HL-60 (cell line): ENCODE measurements around the gene STOML1.

Source experiments
- DNase-seq, 2 experiments: peaks; one replicate each; pipeline ENCODE4 v3.0.0-alpha.2; 2010 to 2020; ENCODE audit warnings: low read depth in 1 of 2, low spot score in 1 of 2
- H3K27ac ChIP-seq: fragments of 250-450 bp; sonication (Bioruptor Pico); replicated peaks from 2 replicates; pipeline ENCODE4 v1.5.1; 2020; ENCODE audit warnings: mild to moderate bottlenecking, moderate library complexity
- H3K27me3 ChIP-seq: fragments of 250-450 bp; sonication (Bioruptor Pico); 2 replicates; pipeline ENCODE4 v1.5.1; 2021; ENCODE audit warnings: mild to moderate bottlenecking, moderate library complexity; ENCODE audit not compliant: insufficient read depth, poor library complexity, severe bottlenecking
- H3K4me3 ChIP-seq: replicated peaks from 2 replicates; pipeline ENCODE4 v1.5.1; 2011; ENCODE audit warnings: mild to moderate bottlenecking, control low read depth, low read length; ENCODE audit not compliant: insufficient read depth
- GABPA ChIP-seq: IDR thresholded peaks from 2 replicates; pipeline ENCODE4 v1.6.1; 2012; ENCODE audit warnings: low read depth
- POLR2AphosphoS5 ChIP-seq: IDR thresholded peaks from 2 replicates; pipeline ENCODE4 v1.6.1; 2012; ENCODE audit warnings: low read depth
- REST ChIP-seq: IDR thresholded peaks from 2 replicates; pipeline ENCODE4 v1.6.1; 2012; ENCODE audit warnings: low read depth; ENCODE audit not compliant: insufficient replicate concordance
- SPI1 ChIP-seq: IDR thresholded peaks from 2 replicates; pipeline ENCODE4 v1.6.1; 2012; ENCODE audit warnings: low read depth, mild to moderate bottlenecking, borderline replicate concordance
- TF ChIP-seq, protein P1 (sequence below): IDR thresholded peaks from one replicate; pipeline ENCODE4 v1.5.1; 2011; ENCODE audit warnings: low read length, control low read depth, inconsistent platforms; ENCODE audit not compliant: insufficient read depth

Gene STOML1

GRCh38 chr15:73945130-73945508 lies 47.0 kb downstream of the STOML1 start:
- DNase-seq, result no peak
- TF ChIP-seq POLR2AphosphoS5, result no peak
- no peak for TF ChIP-seq GABPA
- no peak for TF ChIP-seq SPI1
- TF ChIP-seq, protein P1, sequence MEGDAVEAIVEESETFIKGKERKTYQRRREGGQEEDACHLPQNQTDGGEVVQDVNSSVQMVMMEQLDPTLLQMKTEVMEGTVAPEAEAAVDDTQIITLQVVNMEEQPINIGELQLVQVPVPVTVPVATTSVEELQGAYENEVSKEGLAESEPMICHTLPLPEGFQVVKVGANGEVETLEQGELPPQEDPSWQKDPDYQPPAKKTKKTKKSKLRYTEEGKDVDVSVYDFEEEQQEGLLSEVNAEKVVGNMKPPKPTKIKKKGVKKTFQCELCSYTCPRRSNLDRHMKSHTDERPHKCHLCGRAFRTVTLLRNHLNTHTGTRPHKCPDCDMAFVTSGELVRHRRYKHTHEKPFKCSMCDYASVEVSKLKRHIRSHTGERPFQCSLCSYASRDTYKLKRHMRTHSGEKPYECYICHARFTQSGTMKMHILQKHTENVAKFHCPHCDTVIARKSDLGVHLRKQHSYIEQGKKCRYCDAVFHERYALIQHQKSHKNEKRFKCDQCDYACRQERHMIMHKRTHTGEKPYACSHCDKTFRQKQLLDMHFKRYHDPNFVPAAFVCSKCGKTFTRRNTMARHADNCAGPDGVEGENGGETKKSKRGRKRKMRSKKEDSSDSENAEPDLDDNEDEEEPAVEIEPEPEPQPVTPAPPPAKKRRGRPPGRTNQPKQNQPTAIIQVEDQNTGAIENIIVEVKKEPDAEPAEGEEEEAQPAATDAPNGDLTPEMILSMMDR, result no peak
- no peak for TF ChIP-seq REST
- Histone ChIP-seq H3K4me3 (no peak overlapping the region), H3K27me3 (no peaks in the 10 kb centered on the region), H3K27ac (no peak overlapping the region)

- H3K27me3 ChIP-seq, result no peaks in the 10 kb centered on the region
Observed at GRCh38 chr15:73944161-73945129, 47.6 kb downstream of the STOML1 start.

More at GRCh38 chr15:73944161-73945129, 47.6 kb downstream of the STOML1 start:
- H3K27ac ChIP-seq, result no peak overlapping the region
- TF ChIP-seq, protein P1, result no peak
- no peak for TF ChIP-seq GABPA
- no peak for TF ChIP-seq REST
- TF ChIP-seq SPI1, result no peak
- no peak for TF ChIP-seq POLR2AphosphoS5
- no peak overlapping the region for H3K4me3 ChIP-seq
- no peak for DNase-seq
